Activated CD8-positive, alpha-beta T cell treated with anti-CD3 and anti-CD28 coated beads for 36 hours (primary cell): ENCODE data around the gene ACOT7. TPM values are rescaled to one million over a fixed set of nuclear protein-coding genes. Genes with fewer than 3 reads are reported as not detected.

Source experiments
- ATAC-seq: fragments of 200-7000 bp; cut with Tn5 transposase; one replicate; pipeline ENCODE4 v1.10.0; 2021; ENCODE audit warnings: mild to moderate bottlenecking, moderate library complexity
- CTCF ChIA-PET: fragments of 350-600 bp; sonication (Branson Sonifier 250); formaldehyde crosslinking; loops from one replicate; lab custom pipeline; 2021; ENCODE audit warnings: antibody characterized with exemption; lab: Charles Lee
- POLR2A ChIA-PET: fragments of 350-600 bp; sonication (Branson Sonifier 250); formaldehyde crosslinking; loops from one replicate; lab custom pipeline; 2021; ENCODE audit warnings: antibody characterized with exemption; lab: Charles Lee
- DNase-seq: peaks from one replicate; pipeline ENCODE4 v3.0.0-alpha.2; 2020
- H3K27ac Mint-ChIP-seq: one replicate; pipeline ENCODE4 v1.8.0; 2021; ENCODE audit warnings: mild to moderate bottlenecking, mixed read lengths
- H3K27me3 Mint-ChIP-seq: one replicate; pipeline ENCODE4 v1.8.0; 2021; ENCODE audit warnings: mixed read lengths
- H3K36me3 Mint-ChIP-seq: one replicate; pipeline ENCODE4 v1.8.0; 2021; ENCODE audit warnings: low read depth, mixed read lengths
- H3K4me1 Mint-ChIP-seq: one replicate; pipeline ENCODE4 v1.8.0; 2021; ENCODE audit warnings: low read depth, mixed read lengths
- H3K4me3 Mint-ChIP-seq: one replicate; pipeline ENCODE4 v1.8.0; 2021; ENCODE audit warnings: mild to moderate bottlenecking, moderate library complexity, mixed read lengths
- H3K9me3 Mint-ChIP-seq: one replicate; pipeline ENCODE4 v1.8.0; 2021; ENCODE audit warnings: mixed read lengths
- intact Hi-C: fragments of 100-400 bp; cut with micrococcal nuclease; formaldehyde crosslinking; loops from one replicate; pipeline ENCODE4 v1.10.0; 2022
- total RNA-seq, 2 experiments: library from RNA; stranded (reverse); gene quantifications; one replicate each; pipeline ENCODE4 v1.2.3, GENCODE V29; 2021
- TF ChIP-seq, protein P1 (sequence below): fragments of 200-600 bp; IDR thresholded peaks from one replicate; pipeline ENCODE4 v1.8.0; 2022; ENCODE audit warnings: antibody characterized with exemption, mild to moderate bottlenecking

ACOT7 gene
- total RNA-seq, 2 experiments from 2014 or later = 80.4 to 86.7 TPM

GRCh38 chr1:6361124-6361775 is 32.3 kb downstream of the ACOT7 start:
- Mint-ChIP-seq H3K27me3 (no peaks in the 10 kb centered on the region), H3K4me1 (peaks cover 45% of the 10 kb centered on the region), H3K9me3 (no peaks in the 10 kb centered on the region), H3K27ac (no peak overlapping the region), H3K4me3 (no peak overlapping the region), H3K36me3 (peaks cover 5% of the 10 kb centered on the region)
- no peak for ATAC-seq
- ChIA-PET POLR2A (interaction anchor here (2.2 kb wide), 1 partner anchor 33 kb away, joined by 13 read pairs; the partner anchor contains the start of gene ACOT7), CTCF (interaction anchor here (0.8 to 7.0 kb wide), 13 partner anchors 9 to 114 kb away, joined by 3 to 62 read pairs (median 10); partner anchors contain the start of gene ACOT7)
- intact Hi-C loops = no loop called here
- TF ChIP-seq, protein P1, sequence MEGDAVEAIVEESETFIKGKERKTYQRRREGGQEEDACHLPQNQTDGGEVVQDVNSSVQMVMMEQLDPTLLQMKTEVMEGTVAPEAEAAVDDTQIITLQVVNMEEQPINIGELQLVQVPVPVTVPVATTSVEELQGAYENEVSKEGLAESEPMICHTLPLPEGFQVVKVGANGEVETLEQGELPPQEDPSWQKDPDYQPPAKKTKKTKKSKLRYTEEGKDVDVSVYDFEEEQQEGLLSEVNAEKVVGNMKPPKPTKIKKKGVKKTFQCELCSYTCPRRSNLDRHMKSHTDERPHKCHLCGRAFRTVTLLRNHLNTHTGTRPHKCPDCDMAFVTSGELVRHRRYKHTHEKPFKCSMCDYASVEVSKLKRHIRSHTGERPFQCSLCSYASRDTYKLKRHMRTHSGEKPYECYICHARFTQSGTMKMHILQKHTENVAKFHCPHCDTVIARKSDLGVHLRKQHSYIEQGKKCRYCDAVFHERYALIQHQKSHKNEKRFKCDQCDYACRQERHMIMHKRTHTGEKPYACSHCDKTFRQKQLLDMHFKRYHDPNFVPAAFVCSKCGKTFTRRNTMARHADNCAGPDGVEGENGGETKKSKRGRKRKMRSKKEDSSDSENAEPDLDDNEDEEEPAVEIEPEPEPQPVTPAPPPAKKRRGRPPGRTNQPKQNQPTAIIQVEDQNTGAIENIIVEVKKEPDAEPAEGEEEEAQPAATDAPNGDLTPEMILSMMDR = no peak
- DNase-seq = no peak

DNA sequence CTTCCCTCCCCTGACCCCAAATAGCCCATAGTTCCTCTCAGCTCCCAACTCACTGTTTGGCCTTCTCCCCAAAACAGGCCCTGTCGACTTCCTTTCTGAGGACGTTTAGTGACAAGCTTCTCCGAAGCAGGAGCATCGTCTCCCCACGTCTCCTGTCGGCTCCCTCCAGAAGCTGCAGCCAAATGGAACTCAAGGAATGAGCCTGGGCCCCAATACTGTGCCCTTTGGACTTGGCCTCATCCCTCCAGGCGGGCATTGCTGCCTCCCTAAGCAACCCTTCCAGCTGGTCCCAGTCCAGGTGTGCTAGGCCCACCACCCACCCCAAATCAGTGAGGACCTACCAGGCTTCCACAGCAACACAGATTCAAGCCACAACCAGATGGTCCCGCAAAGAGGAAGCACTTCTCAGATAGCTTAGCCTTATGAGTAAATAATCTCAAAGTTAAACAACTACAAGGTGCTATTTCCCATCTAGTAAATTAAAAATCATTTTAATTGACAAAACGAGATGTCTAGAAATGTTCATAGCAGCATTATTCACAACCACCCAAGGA is 33.0 kb downstream of the ACOT7 start:
- ChIA-PET POLR2A (interaction anchor here (0.7 to 1.2 kb wide), 3 partner anchors 26 to 33 kb away, joined by 3 to 5 read pairs (median 4); no protein-coding TSS in a partner anchor), CTCF (interaction anchor here (0.9 to 7.0 kb wide), 9 partner anchors 10 to 116 kb away, joined by 3 to 62 read pairs (median 5); no protein-coding TSS in a partner anchor)
- intact Hi-C loops = no loop called here
- DNase-seq (no peak), ATAC-seq (no peak)
- peak overlapping the region; percentile 63 for H3K27ac Mint-ChIP-seq
- H3K36me3 Mint-ChIP-seq = peaks cover 5% of the 10 kb centered on the region
- H3K27me3 Mint-ChIP-seq = no peaks in the 10 kb centered on the region
- H3K4me3 Mint-ChIP-seq = no peak overlapping the region
- peaks cover 43% of the 10 kb centered on the region for H3K4me1 Mint-ChIP-seq
- H3K9me3 Mint-ChIP-seq = no peaks in the 10 kb centered on the region
- TF ChIP-seq, protein P1 = no peak

DNA sequence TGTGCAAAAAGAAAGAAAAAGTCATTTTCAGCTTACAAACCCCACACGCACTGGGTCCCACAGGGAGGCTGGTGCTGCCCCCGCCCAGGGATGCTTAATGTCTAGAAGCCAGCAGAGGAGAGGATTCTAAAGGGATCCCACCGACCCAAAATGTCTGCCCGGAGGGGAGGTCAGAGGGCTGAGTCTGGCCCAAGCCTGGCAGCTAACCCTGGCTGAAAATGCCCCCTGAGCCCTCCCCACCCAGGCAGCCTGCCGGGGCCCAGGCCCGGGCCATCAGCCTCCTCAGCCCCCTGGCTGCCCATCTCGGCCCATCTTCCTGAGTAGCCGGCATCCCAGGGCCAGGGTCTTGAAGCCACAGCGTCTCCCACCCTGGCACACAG is 33.5 kb downstream of the ACOT7 start:
- intact Hi-C loops = no loop called here
- DNase-seq (no peak), ATAC-seq (peak; percentile 7)
- POLR2A ChIA-PET = interaction anchor here (0.7 to 1.2 kb wide), 3 partner anchors 26 to 34 kb away, joined by 3 to 5 read pairs (median 4); no protein-coding TSS in a partner anchor
- peaks cover 41% of the 10 kb centered on the region for H3K4me1 Mint-ChIP-seq
- TF ChIP-seq, protein P1 = no peak
- CTCF ChIA-PET = interaction anchor here (0.9 to 7.0 kb wide), 7 partner anchors 12 to 115 kb away, joined by 3 to 62 read pairs (median 5); no protein-coding TSS in a partner anchor
- no peak overlapping the region for H3K4me3 Mint-ChIP-seq
- peak overlapping the region; percentile 91 for H3K27ac Mint-ChIP-seq
- peaks cover 5% of the 10 kb centered on the region for H3K36me3 Mint-ChIP-seq
- H3K9me3 Mint-ChIP-seq = no peaks in the 10 kb centered on the region
- H3K27me3 Mint-ChIP-seq = no peaks in the 10 kb centered on the region

GRCh38 chr1:6359216-6360116 is 34.1 kb downstream of the ACOT7 start:
- Mint-ChIP-seq H3K27ac (peak overlapping the region; percentile 91), H3K4me1 (peaks cover 38% of the 10 kb centered on the region), H3K36me3 (peaks cover 2% of the 10 kb centered on the region), H3K4me3 (peak overlapping the region; percentile 46), H3K9me3 (no peaks in the 10 kb centered on the region), H3K27me3 (no peaks in the 10 kb centered on the region)
- CTCF ChIA-PET = interaction anchor here (0.9 to 7.0 kb wide), 11 partner anchors 11 to 115 kb away, joined by 3 to 62 read pairs (median 5); no protein-coding TSS in a partner anchor
- POLR2A ChIA-PET = interaction anchor here (0.8 to 1.4 kb wide), 7 partner anchors 9 to 56 kb away, joined by 3 to 5 read pairs (median 4); no protein-coding TSS in a partner anchor
- ATAC-seq (peak; percentile 84), DNase-seq (peak; percentile 77)
- intact Hi-C loops = loop anchor here (5.0 kb wide), 1 partner anchor 33 kb away; the partner anchor contains the start of gene ACOT7
- TF ChIP-seq, protein P1 = no peak
